HepG2 (cell line): Measurements from ENCODE around the gene C14orf119. TPM values are rescaled to one million over a fixed set of nuclear protein-coding genes. Genes with fewer than 3 reads are reported as not detected.

Source experiments
- ARID4A ChIP-seq: sonication (generic); formaldehyde crosslinking; IDR thresholded peaks from 2 replicates; pipeline ENCODE4 v1.5.0; 2020; ENCODE audit warnings: mild to moderate bottlenecking, missing genetic modification reagents, borderline replicate concordance
- ELF1 ChIP-seq: sonication (generic); formaldehyde crosslinking; IDR thresholded peaks from 2 replicates; pipeline ENCODE4 v1.4.0; 2020; ENCODE audit warnings: missing genetic modification reagents
- MEIS2 ChIP-seq: sonication (generic); formaldehyde crosslinking; IDR thresholded peaks from 2 replicates; pipeline ENCODE4 v1.9.0; 2021; ENCODE audit warnings: mild to moderate bottlenecking, missing genetic modification reagents
- NFRKB ChIP-seq: fragments of 450-650 bp; IDR thresholded peaks from 2 replicates; pipeline ENCODE4 v1.6.1; 2017
- PTBP1 ChIP-seq: fragments of 200-400 bp; formaldehyde crosslinking; IDR thresholded peaks from 2 replicates; pipeline ENCODE4 v1.6.1; 2018; ENCODE audit warnings: low read length, low read depth; ENCODE audit not compliant: poor library complexity, severe bottlenecking
- RXRA ChIP-seq: sonication (generic); formaldehyde crosslinking; IDR thresholded peaks from 2 replicates; pipeline ENCODE4 v1.5.1; 2020; ENCODE audit warnings: missing genetic modification reagents
- SPEN ChIP-seq: sonication (generic); formaldehyde crosslinking; IDR thresholded peaks from 2 replicates; pipeline ENCODE4 v1.5.1; 2020; ENCODE audit warnings: low read depth, mild to moderate bottlenecking, missing genetic modification reagents
- ZBED4 ChIP-seq: sonication (generic); formaldehyde crosslinking; IDR thresholded peaks from 2 replicates; pipeline ENCODE4 v1.4.0; 2020; ENCODE audit warnings: missing genetic modification reagents, borderline replicate concordance
- ZFP62 ChIP-seq: sonication (generic); formaldehyde crosslinking; IDR thresholded peaks from 2 replicates; pipeline ENCODE4 v1.4.0; 2020; ENCODE audit warnings: missing genetic modification reagents
- ZNF431 ChIP-seq: sonication (generic); formaldehyde crosslinking; IDR thresholded peaks from 2 replicates; pipeline ENCODE4 v1.9.0; 2022; ENCODE audit warnings: missing genetic modification reagents, low read depth, mild to moderate bottlenecking, borderline replicate concordance
- ZNF460 ChIP-seq: sonication (generic); formaldehyde crosslinking; IDR thresholded peaks from 2 replicates; pipeline ENCODE4 v1.5.1; 2020; ENCODE audit warnings: missing genetic modification reagents, mild to moderate bottlenecking, borderline replicate concordance
- ZNF564 ChIP-seq: sonication (generic); formaldehyde crosslinking; IDR thresholded peaks from 2 replicates; pipeline ENCODE4 v1.8.1; 2023; ENCODE audit warnings: mild to moderate bottlenecking, missing genetic modification reagents
- ZNF580 ChIP-seq: IDR thresholded peaks from 2 replicates; pipeline ENCODE4 v1.6.1; 2016; ENCODE audit warnings: low read depth, borderline replicate concordance
- ZNF619 ChIP-seq: sonication (generic); formaldehyde crosslinking; IDR thresholded peaks from 2 replicates; pipeline ENCODE4 v1.4.0; 2020; ENCODE audit warnings: mild to moderate bottlenecking, missing genetic modification reagents
- polyA plus RNA-seq, 8 experiments: library from polyadenylated mRNA; depleted of rRNA in 3 of 8; stranded (reverse) in 7 of 8; unstranded in 1 of 8; fragments of >200 nt; fragmentation: Illumina TruSeq in 4 of 8; extraction: Trizol in 4 of 8; gene quantifications; 2 replicates each; pipeline versions ENCODE4 v1.2.1 to v1.2.3, GENCODE V29; 2011 to 2016; ENCODE audit warnings: low read depth in 4 of 8, missing spikeins in 1 of 8, mixed read lengths in 1 of 8; ENCODE audit not compliant: insufficient read depth in 1 of 8
- total RNA-seq, 5 experiments: library from RNA; depleted of rRNA; stranded (reverse); fragments of >200 nt; fragmentation: Illumina TruSeq; extraction: Trizol; gene quantifications; 2 replicates each; pipeline ENCODE4 v1.2.3, GENCODE V29; 2016; ENCODE audit warnings: low read depth in 1 of 5

The C14orf119 gene
- total and polyA plus RNA-seq, 2 of the 13 experiments (the other 11 are each of a cell fraction or from before 2014, with no cell fraction given): 117 to 206 TPM

- TF ChIP-seq ELF1 (0 out of 2 replicates have a peak, but pooled peaks have one; percentile 60), ZNF431 (no peak), ZNF580 (CRISPR knock-in tag) (peak; percentile 89; the same call in 1 of the 2 replicates), ARID4A (CRISPR knock-in tag) (peak; percentile 65; the same call in 1 of the 2 replicates), ZFP62 (CRISPR knock-in tag) (no peak), PTBP1 (no peak), ZNF564 (peak; percentile 78; the same call in 1 of the 2 replicates), NFRKB (no peak), ZBED4 (CRISPR knock-in tag) (no peak), ZNF619 (CRISPR knock-in tag) (peak; percentile 66; the same call in 1 of the 2 replicates), ZNF460 (CRISPR knock-in tag) (no peak), RXRA (CRISPR knock-in tag) (no peak; the same call in 1 of the 2 replicates), SPEN (CRISPR knock-in tag) (peak; percentile 45; the same call in 1 of the 2 replicates), MEIS2 (CRISPR knock-in tag) (peak; percentile 73)
Measured at GRCh38 chr14:23068789-23069412, 26.4 kb upstream of the C14orf119 start (continued).
